HepG2 (cell line): Measurements from ENCODE around the gene ANGPTL2. TPM values are rescaled to one million over a fixed set of nuclear protein-coding genes. Genes with fewer than 3 reads are reported as not detected.
A peak's percentile ranks its signal among the peaks of the same experiment; 100 is the strongest.

Experiments used
- ARNT2 ChIP-seq: sonication (generic); formaldehyde crosslinking; IDR thresholded peaks from 2 replicates; pipeline ENCODE4 v1.8.0; 2022; ENCODE audit warnings: mild to moderate bottlenecking, low read depth, missing genetic modification reagents, moderate library complexity
- DMAP1 ChIP-seq: IDR thresholded peaks from 2 replicates; pipeline ENCODE4 v1.6.1; 2016
- IRF2 ChIP-seq: IDR thresholded peaks from 2 replicates; pipeline ENCODE4 v1.6.1; 2018; ENCODE audit warnings: missing genetic modification reagents, missing compliant biosample characterization
- JDP2 ChIP-seq: sonication (generic); formaldehyde crosslinking; IDR thresholded peaks from 2 replicates; pipeline ENCODE4 v1.8.1; 2022; ENCODE audit warnings: missing genetic modification reagents, borderline replicate concordance
- KMT2A ChIP-seq: sonication (generic); formaldehyde crosslinking; IDR thresholded peaks from 2 replicates; pipeline ENCODE4 v1.4.0; 2020; ENCODE audit warnings: missing genetic modification reagents
- NFYB ChIP-seq: sonication (generic); formaldehyde crosslinking; IDR thresholded peaks from 2 replicates; pipeline ENCODE4 v1.4.0; 2020; ENCODE audit warnings: missing genetic modification reagents
- RFX3 ChIP-seq: IDR thresholded peaks from 2 replicates; pipeline ENCODE4 v1.6.1; 2016; ENCODE audit warnings: missing biosample characterization, missing genetic modification reagents
- SYNCRIP ChIP-seq: fragments of 200-400 bp; formaldehyde crosslinking; IDR thresholded peaks from 2 replicates; pipeline ENCODE4 v1.6.1; 2018; ENCODE audit warnings: mild to moderate bottlenecking, low read depth, low read length; ENCODE audit not compliant: insufficient read depth
- ZNF337 ChIP-seq: sonication (generic); formaldehyde crosslinking; IDR thresholded peaks from 2 replicates; pipeline ENCODE4 v1.5.1; 2020; ENCODE audit warnings: missing genetic modification reagents, low read depth, mild to moderate bottlenecking, borderline replicate concordance
- ZNF383 ChIP-seq: sonication (generic); formaldehyde crosslinking; IDR thresholded peaks from 2 replicates; pipeline ENCODE4 v1.4.0; 2020; ENCODE audit warnings: missing genetic modification reagents, mild to moderate bottlenecking, borderline replicate concordance
- ZNF614 ChIP-seq: IDR thresholded peaks from 2 replicates; pipeline ENCODE4 v1.6.1; 2018; ENCODE audit warnings: missing biosample characterization, missing genetic modification reagents, inconsistent platforms, borderline replicate concordance
- ZNF747 ChIP-seq: sonication (generic); formaldehyde crosslinking; IDR thresholded peaks from 2 replicates; pipeline ENCODE4 v1.8.1; 2023; ENCODE audit warnings: missing genetic modification reagents, mild to moderate bottlenecking, borderline replicate concordance
- ZNF773 ChIP-seq: sonication (generic); formaldehyde crosslinking; IDR thresholded peaks from 2 replicates; pipeline ENCODE4 v1.4.0; 2020; ENCODE audit warnings: missing genetic modification reagents, borderline replicate concordance
- ZNF788 ChIP-seq: sonication (generic); formaldehyde crosslinking; IDR thresholded peaks from 2 replicates; pipeline ENCODE4 v1.5.0; 2020; ENCODE audit warnings: mild to moderate bottlenecking, missing genetic modification reagents, borderline replicate concordance
- ZNF891 ChIP-seq: sonication (generic); formaldehyde crosslinking; IDR thresholded peaks from 2 replicates; pipeline ENCODE4 v1.5.0; 2020; ENCODE audit warnings: mild to moderate bottlenecking, missing genetic modification reagents
- polyA plus RNA-seq, 8 experiments: library from polyadenylated mRNA; depleted of rRNA in 3 of 8; stranded (reverse) in 7 of 8; unstranded in 1 of 8; fragments of >200 nt; fragmentation: Illumina TruSeq in 4 of 8; extraction: Trizol in 4 of 8; gene quantifications; 2 replicates each; pipeline versions ENCODE4 v1.2.1 to v1.2.3, GENCODE V29; 2011 to 2016; ENCODE audit warnings: low read depth in 4 of 8, missing spikeins in 1 of 8, mixed read lengths in 1 of 8; ENCODE audit not compliant: insufficient read depth in 1 of 8
- total RNA-seq, 5 experiments: library from RNA; depleted of rRNA; stranded (reverse); fragments of >200 nt; fragmentation: Illumina TruSeq; extraction: Trizol; gene quantifications; 2 replicates each; pipeline ENCODE4 v1.2.3, GENCODE V29; 2016; ENCODE audit warnings: low read depth in 1 of 5
- TF ChIP-seq, protein P1 (sequence below): sonication (generic); formaldehyde crosslinking; IDR thresholded peaks from 2 replicates; pipeline ENCODE4 v1.4.0; 2020; ENCODE audit warnings: missing genetic modification reagents
- TF ChIP-seq, protein P2 (sequence below): IDR thresholded peaks from 2 replicates; pipeline ENCODE4 v1.6.1; 2012; ENCODE audit warnings: low read length, improper control_type of control experiment
- TF ChIP-seq, protein P3 (sequence below), 2 experiments: sonication (generic) in 1 of 2; formaldehyde crosslinking in 1 of 2; IDR thresholded peaks; 2 replicates each; pipeline versions ENCODE4 v1.4.0 to v1.6.1; 2018 to 2020; ENCODE audit warnings: missing genetic modification reagents in 2 of 2, borderline replicate concordance in 1 of 2, low read depth in 1 of 2, mild to moderate bottlenecking in 1 of 2, missing biosample characterization in 1 of 2
- TF ChIP-seq, protein P4 (sequence below): IDR thresholded peaks from 2 replicates; pipeline ENCODE4 v1.6.1; 2016; ENCODE audit warnings: control low read depth
- TF ChIP-seq, protein P5 (sequence below), 2 experiments: fragments of 450-650 bp in 1 of 2; sonication (generic) in 1 of 2; formaldehyde crosslinking; IDR thresholded peaks; 2 replicates each; pipeline versions ENCODE4 v1.5.0 to v1.8.0; 2020 to 2022; ENCODE audit warnings: mild to moderate bottlenecking in 1 of 2, missing genetic modification reagents in 1 of 2
- TF ChIP-seq, protein P6 (sequence below): sonication (generic); formaldehyde crosslinking; IDR thresholded peaks from 2 replicates; pipeline ENCODE4 v1.5.0; 2020; ENCODE audit warnings: mild to moderate bottlenecking, low read depth, missing genetic modification reagents, borderline replicate concordance

The ANGPTL2 gene
- total and polyA plus RNA-seq, 2 of the 13 experiments (the other 11 are each of a cell fraction or from before 2014, with no cell fraction given): 0.91 to 21.0 TPM

DNA sequence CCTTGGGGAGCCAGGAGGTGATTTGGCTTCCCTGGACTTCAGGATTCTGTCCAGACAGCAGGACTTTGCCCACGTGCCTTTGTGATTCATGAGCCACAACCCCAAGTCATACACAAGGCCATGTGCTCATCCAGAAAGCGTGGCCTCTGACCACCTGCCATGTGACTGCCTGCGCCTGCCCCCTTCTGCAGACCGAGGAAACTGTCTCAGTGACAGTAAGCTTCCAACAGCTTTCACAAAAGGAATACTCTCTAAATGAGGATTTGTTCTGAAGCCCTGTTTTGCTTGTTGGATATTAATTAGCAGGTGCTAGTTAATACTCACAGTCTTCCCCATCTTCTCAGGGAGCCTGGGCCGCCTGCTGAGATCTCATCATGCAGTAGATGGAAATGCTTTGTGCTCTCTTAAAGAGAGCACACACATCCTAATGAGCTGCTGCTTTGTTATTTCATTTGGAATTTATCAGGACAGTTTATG lies 36.9 kb upstream of the ANGPTL2 start (continued):
- TF ChIP-seq DMAP1 (CRISPR knock-in tag): peak; percentile 90
- TF ChIP-seq NFYB: peak; percentile 38; the same call in 1 of the 2 replicates
- TF ChIP-seq ZNF773 (CRISPR knock-in tag): peak; percentile 90; the same call in 1 of the 2 replicates
- peak; percentile 87; the same call in 1 of the 2 replicates for TF ChIP-seq ZNF614 (CRISPR knock-in tag)
- TF ChIP-seq, protein P1, sequence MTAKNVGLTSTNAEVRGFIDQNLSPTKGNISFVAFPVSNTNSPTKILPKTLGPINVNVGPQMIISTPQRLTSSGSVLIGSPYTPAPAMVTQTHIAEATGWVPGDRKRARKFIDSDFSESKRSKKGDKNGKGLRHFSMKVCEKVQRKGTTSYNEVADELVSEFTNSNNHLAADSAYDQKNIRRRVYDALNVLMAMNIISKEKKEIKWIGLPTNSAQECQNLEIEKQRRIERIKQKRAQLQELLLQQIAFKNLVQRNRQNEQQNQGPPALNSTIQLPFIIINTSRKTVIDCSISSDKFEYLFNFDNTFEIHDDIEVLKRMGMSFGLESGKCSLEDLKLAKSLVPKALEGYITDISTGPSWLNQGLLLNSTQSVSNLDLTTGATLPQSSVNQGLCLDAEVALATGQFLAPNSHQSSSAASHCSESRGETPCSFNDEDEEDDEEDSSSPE (CRISPR knock-in tag): peak; percentile 94
- TF ChIP-seq, protein P2, sequence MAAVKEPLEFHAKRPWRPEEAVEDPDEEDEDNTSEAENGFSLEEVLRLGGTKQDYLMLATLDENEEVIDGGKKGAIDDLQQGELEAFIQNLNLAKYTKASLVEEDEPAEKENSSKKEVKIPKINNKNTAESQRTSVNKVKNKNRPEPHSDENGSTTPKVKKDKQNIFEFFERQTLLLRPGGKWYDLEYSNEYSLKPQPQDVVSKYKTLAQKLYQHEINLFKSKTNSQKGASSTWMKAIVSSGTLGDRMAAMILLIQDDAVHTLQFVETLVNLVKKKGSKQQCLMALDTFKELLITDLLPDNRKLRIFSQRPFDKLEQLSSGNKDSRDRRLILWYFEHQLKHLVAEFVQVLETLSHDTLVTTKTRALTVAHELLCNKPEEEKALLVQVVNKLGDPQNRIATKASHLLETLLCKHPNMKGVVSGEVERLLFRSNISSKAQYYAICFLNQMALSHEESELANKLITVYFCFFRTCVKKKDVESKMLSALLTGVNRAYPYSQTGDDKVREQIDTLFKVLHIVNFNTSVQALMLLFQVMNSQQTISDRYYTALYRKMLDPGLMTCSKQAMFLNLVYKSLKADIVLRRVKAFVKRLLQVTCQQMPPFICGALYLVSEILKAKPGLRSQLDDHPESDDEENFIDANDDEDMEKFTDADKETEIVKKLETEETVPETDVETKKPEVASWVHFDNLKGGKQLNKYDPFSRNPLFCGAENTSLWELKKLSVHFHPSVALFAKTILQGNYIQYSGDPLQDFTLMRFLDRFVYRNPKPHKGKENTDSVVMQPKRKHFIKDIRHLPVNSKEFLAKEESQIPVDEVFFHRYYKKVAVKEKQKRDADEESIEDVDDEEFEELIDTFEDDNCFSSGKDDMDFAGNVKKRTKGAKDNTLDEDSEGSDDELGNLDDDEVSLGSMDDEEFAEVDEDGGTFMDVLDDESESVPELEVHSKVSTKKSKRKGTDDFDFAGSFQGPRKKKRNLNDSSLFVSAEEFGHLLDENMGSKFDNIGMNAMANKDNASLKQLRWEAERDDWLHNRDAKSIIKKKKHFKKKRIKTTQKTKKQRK: no peak
- TF ChIP-seq KMT2A (CRISPR knock-in tag): no peak
- peak; percentile 92 for TF ChIP-seq ARNT2
- TF ChIP-seq JDP2 (CRISPR knock-in tag): peak; percentile 49; the same call in 1 of the 2 replicates
- TF ChIP-seq SYNCRIP: no peak
- TF ChIP-seq, protein P3, sequence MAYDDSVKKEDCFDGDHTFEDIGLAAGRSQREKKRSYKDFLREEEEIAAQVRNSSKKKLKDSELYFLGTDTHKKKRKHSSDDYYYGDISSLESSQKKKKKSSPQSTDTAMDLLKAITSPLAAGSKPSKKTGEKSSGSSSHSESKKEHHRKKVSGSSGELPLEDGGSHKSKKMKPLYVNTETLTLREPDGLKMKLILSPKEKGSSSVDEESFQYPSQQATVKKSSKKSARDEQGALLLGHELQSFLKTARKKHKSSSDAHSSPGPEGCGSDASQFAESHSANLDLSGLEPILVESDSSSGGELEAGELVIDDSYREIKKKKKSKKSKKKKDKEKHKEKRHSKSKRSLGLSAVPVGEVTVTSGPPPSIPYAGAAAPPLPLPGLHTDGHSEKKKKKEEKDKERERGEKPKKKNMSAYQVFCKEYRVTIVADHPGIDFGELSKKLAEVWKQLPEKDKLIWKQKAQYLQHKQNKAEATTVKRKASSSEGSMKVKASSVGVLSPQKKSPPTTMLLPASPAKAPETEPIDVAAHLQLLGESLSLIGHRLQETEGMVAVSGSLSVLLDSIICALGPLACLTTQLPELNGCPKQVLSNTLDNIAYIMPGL (CRISPR knock-in tag; IDR thresholded peaks at IDR 0.05; ENCODE audit: borderline replicate concordance in 1 of 2, low read depth in 1 of 2): peak; percentile 56 to 96; a peak in 3 of 4 replicates
- TF ChIP-seq ZNF337 (CRISPR knock-in tag): peak; percentile 96; the same call in 1 of the 2 replicates
- peak; percentile 93 for TF ChIP-seq IRF2 (CRISPR knock-in tag)
- TF ChIP-seq, protein P4, sequence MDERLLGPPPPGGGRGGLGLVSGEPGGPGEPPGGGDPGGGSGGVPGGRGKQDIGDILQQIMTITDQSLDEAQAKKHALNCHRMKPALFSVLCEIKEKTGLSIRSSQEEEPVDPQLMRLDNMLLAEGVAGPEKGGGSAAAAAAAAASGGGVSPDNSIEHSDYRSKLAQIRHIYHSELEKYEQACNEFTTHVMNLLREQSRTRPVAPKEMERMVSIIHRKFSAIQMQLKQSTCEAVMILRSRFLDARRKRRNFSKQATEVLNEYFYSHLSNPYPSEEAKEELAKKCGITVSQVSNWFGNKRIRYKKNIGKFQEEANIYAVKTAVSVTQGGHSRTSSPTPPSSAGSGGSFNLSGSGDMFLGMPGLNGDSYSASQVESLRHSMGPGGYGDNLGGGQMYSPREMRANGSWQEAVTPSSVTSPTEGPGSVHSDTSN: 0 out of 2 replicates have a peak, but pooled peaks have one; percentile 9
- TF ChIP-seq ZNF891 (CRISPR knock-in tag): peak; percentile 80; the same call in 1 of the 2 replicates
- TF ChIP-seq RFX3: no peak
- TF ChIP-seq, protein P5, sequence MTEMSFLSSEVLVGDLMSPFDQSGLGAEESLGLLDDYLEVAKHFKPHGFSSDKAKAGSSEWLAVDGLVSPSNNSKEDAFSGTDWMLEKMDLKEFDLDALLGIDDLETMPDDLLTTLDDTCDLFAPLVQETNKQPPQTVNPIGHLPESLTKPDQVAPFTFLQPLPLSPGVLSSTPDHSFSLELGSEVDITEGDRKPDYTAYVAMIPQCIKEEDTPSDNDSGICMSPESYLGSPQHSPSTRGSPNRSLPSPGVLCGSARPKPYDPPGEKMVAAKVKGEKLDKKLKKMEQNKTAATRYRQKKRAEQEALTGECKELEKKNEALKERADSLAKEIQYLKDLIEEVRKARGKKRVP (CRISPR knock-in tag; IDR thresholded peaks at IDR 0.05): peak in 1 of 2 experiments; percentile 87; a peak in 2 of 4 replicates
- TF ChIP-seq, protein P6, sequence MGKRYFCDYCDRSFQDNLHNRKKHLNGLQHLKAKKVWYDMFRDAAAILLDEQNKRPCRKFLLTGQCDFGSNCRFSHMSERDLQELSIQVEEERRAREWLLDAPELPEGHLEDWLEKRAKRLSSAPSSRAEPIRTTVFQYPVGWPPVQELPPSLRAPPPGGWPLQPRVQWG: peak; percentile 96
- TF ChIP-seq ZNF788 (CRISPR knock-in tag): peak; percentile 89
- peak; percentile 83 for TF ChIP-seq ZNF747
- TF ChIP-seq ZNF383: no peak
